GM23338 (cell line): ENCODE measurements around the gene RAD51B. TPM values are rescaled to one million over a fixed set of nuclear protein-coding genes. Genes with fewer than 3 reads are reported as not detected.

ENCODE experiments used
- ATAC-seq: fragments of 200-7000 bp; cut with Tn5 transposase; 3 replicates; pipeline ENCODE4 v1.9.1; 2020
- DNase-seq: peaks from one replicate; pipeline ENCODE4 v3.0.0-alpha.2; 2015; ENCODE audit warnings: low spot score
- H2AFZ ChIP-seq: fragments of 200-600 bp; sonication (generic); 2 replicates; pipeline ENCODE4 v1.8.0; 2016; ENCODE audit warnings: antibody characterized with exemption, mild to moderate bottlenecking, moderate library complexity
- H3F3A ChIP-seq: fragments of 200-600 bp; sonication (generic); replicated peaks from 2 replicates; pipeline ENCODE4 v1.8.0; 2017; ENCODE audit warnings: antibody characterized with exemption, mixed run types, low read depth
- H3K27ac ChIP-seq: fragments of 200-600 bp; sonication (generic); 2 replicates; pipeline ENCODE4 v1.6.1; 2016; ENCODE audit warnings: low read depth
- H3K27me3 ChIP-seq: fragments of 200-600 bp; sonication (generic); 2 replicates; pipeline ENCODE4 v1.8.0; 2016; ENCODE audit warnings: mild to moderate bottlenecking, mixed run types, moderate library complexity; ENCODE audit not compliant: insufficient read depth
- H3K36me3 ChIP-seq: fragments of 200-600 bp; sonication (generic); 2 replicates; pipeline ENCODE4 v1.8.0; 2016; ENCODE audit warnings: mild to moderate bottlenecking; ENCODE audit not compliant: insufficient read depth
- H3K4me1 ChIP-seq: fragments of 200-600 bp; sonication (generic); 2 replicates; pipeline ENCODE4 v1.8.0; 2016; ENCODE audit warnings: mild to moderate bottlenecking, moderate library complexity; ENCODE audit not compliant: insufficient read depth
- H3K4me2 ChIP-seq: fragments of 200-600 bp; sonication (generic); 2 replicates; pipeline ENCODE4 v1.7.1; 2017; ENCODE audit warnings: mixed run types
- H3K4me3 ChIP-seq: fragments of 200-600 bp; sonication (generic); 2 replicates; pipeline ENCODE4 v1.6.1; 2016; ENCODE audit warnings: mixed run types
- H3K79me2 ChIP-seq: fragments of 200-600 bp; sonication (generic); replicated peaks from 2 replicates; pipeline ENCODE4 v1.8.0; 2017; ENCODE audit warnings: mild to moderate bottlenecking; ENCODE audit not compliant: insufficient read depth
- H3K9me2 ChIP-seq: fragments of 200-600 bp; sonication (generic); 2 replicates; pipeline ENCODE4 v1.8.0; 2017; ENCODE audit not compliant: insufficient read depth
- H4K20me1 ChIP-seq: fragments of 200-600 bp; sonication (generic); replicated peaks from 2 replicates; pipeline ENCODE4 v1.8.0; 2017; ENCODE audit warnings: mild to moderate bottlenecking; ENCODE audit not compliant: insufficient read depth
- H3K27ac Mint-ChIP-seq: 2 replicates; pipeline ENCODE4 v1.8.0; 2020; ENCODE audit warnings: inconsistent platforms, mild to moderate bottlenecking, moderate library complexity, mixed read lengths
- H3K27me3 Mint-ChIP-seq: 3 replicates; pipeline ENCODE4 v1.8.0; 2022; ENCODE audit warnings: low read depth, mild to moderate bottlenecking, moderate library complexity, mixed read lengths, inconsistent platforms; ENCODE audit not compliant: insufficient read depth, poor library complexity
- H3K36me3 Mint-ChIP-seq: 3 replicates; pipeline ENCODE4 v1.8.0; 2021; ENCODE audit warnings: low read depth, mild to moderate bottlenecking, inconsistent platforms, moderate library complexity, mixed read lengths
- H3K4me1 Mint-ChIP-seq: 3 replicates; pipeline ENCODE4 v1.8.0; 2020; ENCODE audit warnings: mild to moderate bottlenecking, inconsistent platforms, mixed read lengths
- H3K4me3 Mint-ChIP-seq: 3 replicates; pipeline ENCODE4 v1.8.0; 2021; ENCODE audit warnings: moderate library complexity, mild to moderate bottlenecking, inconsistent platforms, mixed read lengths
- H3K9me3 Mint-ChIP-seq: 3 replicates; pipeline ENCODE4 v1.8.0; 2020; ENCODE audit warnings: moderate library complexity, mild to moderate bottlenecking, inconsistent platforms, mixed read lengths
- CREB1 ChIP-seq: fragments of 250-450 bp; sonication (Bioruptor Pico); IDR thresholded peaks from 2 replicates; pipeline ENCODE4 v1.5.0; 2020; ENCODE audit warnings: low read depth, mild to moderate bottlenecking, moderate library complexity
- CTCF ChIP-seq, 2 experiments: fragments of 200-600 bp in 1 of 2; sonication (generic) in 1 of 2; conservative IDR thresholded peaks; 2 replicates each; pipeline versions ENCODE4 v1.5.1 to v1.6.1; 2016 to 2017; ENCODE audit warnings: antibody characterized with exemption in 2 of 2, low read depth in 2 of 2, mild to moderate bottlenecking in 2 of 2, moderate library complexity in 1 of 2
- EZH2 ChIP-seq: fragments of 200-600 bp; sonication (generic); IDR thresholded peaks from one replicate; pipeline ENCODE4 v1.8.0; 2017; ENCODE audit warnings: antibody characterized with exemption, mild to moderate bottlenecking, low read depth; ENCODE audit not compliant: unreplicated experiment
- EZH2phosphoT487 ChIP-seq: fragments of 200-600 bp; sonication (generic); IDR thresholded peaks from one replicate; pipeline ENCODE4 v1.8.1; 2018; ENCODE audit warnings: antibody characterized with exemption; ENCODE audit not compliant: unreplicated experiment
- JUNB ChIP-seq: IDR thresholded peaks from one replicate; pipeline ENCODE4 v1.6.1; 2016; ENCODE audit warnings: antibody characterized with exemption; ENCODE audit not compliant: unreplicated experiment
- NANOG ChIP-seq: IDR thresholded peaks from 2 replicates; pipeline ENCODE4 v1.6.1; 2016; ENCODE audit warnings: antibody characterized with exemption, borderline replicate concordance
- POLR2AphosphoS5 ChIP-seq: IDR thresholded peaks from 2 replicates; pipeline ENCODE4 v1.6.1; 2016; ENCODE audit warnings: antibody characterized with exemption, low read depth
- REST ChIP-seq: IDR thresholded peaks from one replicate; pipeline ENCODE4 v1.6.1; 2018; ENCODE audit warnings: antibody characterized with exemption; ENCODE audit not compliant: unreplicated experiment
- STAT1 ChIP-seq: IDR thresholded peaks from one replicate; pipeline ENCODE4 v1.6.1; 2016; ENCODE audit warnings: antibody characterized with exemption; ENCODE audit not compliant: unreplicated experiment
- ZNF114 ChIP-seq: fragments of 250-450 bp; sonication (Bioruptor Pico); IDR thresholded peaks from 2 replicates; pipeline ENCODE4 v1.5.0; 2020; ENCODE audit warnings: mild to moderate bottlenecking, moderate library complexity
- ZNF331 ChIP-seq: fragments of 250-450 bp; sonication (Bioruptor Pico); IDR thresholded peaks from 2 replicates; pipeline ENCODE4 v1.5.0; 2020; ENCODE audit warnings: low read depth, mild to moderate bottlenecking, moderate library complexity
- polyA plus RNA-seq: library from polyadenylated mRNA; unstranded; fragments of >200 nt; fragmentation: Nextera tagmentation; extraction: Ambion mirVana; gene quantifications from 2 replicates; pipeline ENCODE4 v1.2.1, GENCODE V29; 2016
- total RNA-seq: library from RNA; depleted of rRNA; stranded (reverse); fragments of >200 nt; shearing (Covaris generic); gene quantifications from 2 replicates; pipeline ENCODE4 v1.2.3, GENCODE V29; 2014
- TF ChIP-seq, protein P1 (sequence below): IDR thresholded peaks from 2 replicates; pipeline ENCODE4 v1.6.1; 2016; ENCODE audit warnings: antibody characterized with exemption
- TF ChIP-seq, protein P2 (sequence below): fragments of 250-450 bp; sonication (Bioruptor Pico); IDR thresholded peaks from 2 replicates; pipeline ENCODE4 v1.5.0; 2020; ENCODE audit warnings: mild to moderate bottlenecking, moderate library complexity

Gene RAD51B
- total and polyA plus RNA-seq, 2 experiments from 2014 or later = 15.7 to 29.1 TPM

DNA sequence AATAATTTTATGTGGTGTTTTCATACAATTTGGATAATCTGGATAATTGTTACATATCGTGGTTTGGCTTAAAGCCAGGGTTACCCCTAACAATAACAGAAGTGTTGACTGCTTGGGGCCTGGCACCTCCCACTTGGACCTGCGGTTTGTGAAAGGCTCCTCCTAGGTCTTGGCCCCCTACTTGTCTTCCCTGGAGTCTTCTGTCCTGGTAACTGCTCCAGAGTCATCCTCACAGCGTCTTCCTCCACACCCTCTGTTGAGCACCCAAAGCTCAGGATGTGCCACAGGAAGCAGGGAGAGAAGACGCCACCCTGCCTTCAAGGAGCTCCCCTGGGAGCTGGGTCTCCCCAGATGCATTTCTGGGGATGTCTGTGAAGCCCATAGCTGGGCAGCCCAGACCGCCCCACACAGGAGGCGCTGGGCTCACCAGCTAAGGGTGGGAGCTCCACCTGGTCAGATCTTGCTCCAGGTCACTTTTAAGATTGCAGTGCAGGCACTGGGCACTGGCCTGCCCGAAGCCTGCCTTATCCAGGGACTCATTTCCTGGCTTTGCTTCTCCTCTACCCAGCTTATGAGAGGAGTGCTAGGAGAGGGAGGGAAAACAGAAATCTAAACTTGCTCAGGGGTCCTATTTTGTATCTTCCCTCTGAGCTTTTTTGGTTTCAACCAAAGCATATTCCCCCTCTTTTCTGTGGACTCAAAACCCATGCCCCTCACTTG lies 875.1 kb downstream of the RAD51B start:
- Mint-ChIP-seq H3K4me3 (no peak overlapping the region), H3K4me1 (peaks cover 20% of the 10 kb centered on the region), H3K36me3 (no peaks in the 10 kb centered on the region), H3K27ac (no peak overlapping the region), H3K9me3 (0 out of 3 replicates have a peak, but pooled peaks cover 6% of the 10 kb centered on the region), H3K27me3 (peaks cover 16% of the 10 kb centered on the region)
- H3F3A ChIP-seq = no peaks in the 10 kb centered on the region
- H3K4me1 ChIP-seq = peaks cover 7% of the 10 kb centered on the region; the same call in 1 of the 2 replicates
- H3K9me2 ChIP-seq = 0 out of 2 replicates have a peak, but pooled peaks cover 8% of the 10 kb centered on the region
- no peak overlapping the region for H2AFZ ChIP-seq
- H3K4me2 ChIP-seq = no peak overlapping the region
- H4K20me1 ChIP-seq = no peaks in the 10 kb centered on the region
- no peak overlapping the region for H3K27ac ChIP-seq
- no peak for ATAC-seq
- no peak overlapping the region for H3K4me3 ChIP-seq
- H3K27me3 ChIP-seq = no peaks in the 10 kb centered on the region
- TF ChIP-seq, protein P1, sequence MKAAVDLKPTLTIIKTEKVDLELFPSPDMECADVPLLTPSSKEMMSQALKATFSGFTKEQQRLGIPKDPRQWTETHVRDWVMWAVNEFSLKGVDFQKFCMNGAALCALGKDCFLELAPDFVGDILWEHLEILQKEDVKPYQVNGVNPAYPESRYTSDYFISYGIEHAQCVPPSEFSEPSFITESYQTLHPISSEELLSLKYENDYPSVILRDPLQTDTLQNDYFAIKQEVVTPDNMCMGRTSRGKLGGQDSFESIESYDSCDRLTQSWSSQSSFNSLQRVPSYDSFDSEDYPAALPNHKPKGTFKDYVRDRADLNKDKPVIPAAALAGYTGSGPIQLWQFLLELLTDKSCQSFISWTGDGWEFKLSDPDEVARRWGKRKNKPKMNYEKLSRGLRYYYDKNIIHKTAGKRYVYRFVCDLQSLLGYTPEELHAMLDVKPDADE = no peak
- TF ChIP-seq CTCF (conservative IDR thresholded peaks at IDR 0.05; ENCODE audit: low read depth in 2 of 2) (no peak), JUNB (no peak), EZH2phosphoT487 (no peak), EZH2 (no peak), POLR2AphosphoS5 (no peak), STAT1 (no peak), ZNF114 (CRISPR knock-in tag) (no peak), REST (no peak), NANOG (no peak), CREB1 (CRISPR knock-in tag) (no peak), ZNF331 (CRISPR knock-in tag) (no peak)
- TF ChIP-seq, protein P2, sequence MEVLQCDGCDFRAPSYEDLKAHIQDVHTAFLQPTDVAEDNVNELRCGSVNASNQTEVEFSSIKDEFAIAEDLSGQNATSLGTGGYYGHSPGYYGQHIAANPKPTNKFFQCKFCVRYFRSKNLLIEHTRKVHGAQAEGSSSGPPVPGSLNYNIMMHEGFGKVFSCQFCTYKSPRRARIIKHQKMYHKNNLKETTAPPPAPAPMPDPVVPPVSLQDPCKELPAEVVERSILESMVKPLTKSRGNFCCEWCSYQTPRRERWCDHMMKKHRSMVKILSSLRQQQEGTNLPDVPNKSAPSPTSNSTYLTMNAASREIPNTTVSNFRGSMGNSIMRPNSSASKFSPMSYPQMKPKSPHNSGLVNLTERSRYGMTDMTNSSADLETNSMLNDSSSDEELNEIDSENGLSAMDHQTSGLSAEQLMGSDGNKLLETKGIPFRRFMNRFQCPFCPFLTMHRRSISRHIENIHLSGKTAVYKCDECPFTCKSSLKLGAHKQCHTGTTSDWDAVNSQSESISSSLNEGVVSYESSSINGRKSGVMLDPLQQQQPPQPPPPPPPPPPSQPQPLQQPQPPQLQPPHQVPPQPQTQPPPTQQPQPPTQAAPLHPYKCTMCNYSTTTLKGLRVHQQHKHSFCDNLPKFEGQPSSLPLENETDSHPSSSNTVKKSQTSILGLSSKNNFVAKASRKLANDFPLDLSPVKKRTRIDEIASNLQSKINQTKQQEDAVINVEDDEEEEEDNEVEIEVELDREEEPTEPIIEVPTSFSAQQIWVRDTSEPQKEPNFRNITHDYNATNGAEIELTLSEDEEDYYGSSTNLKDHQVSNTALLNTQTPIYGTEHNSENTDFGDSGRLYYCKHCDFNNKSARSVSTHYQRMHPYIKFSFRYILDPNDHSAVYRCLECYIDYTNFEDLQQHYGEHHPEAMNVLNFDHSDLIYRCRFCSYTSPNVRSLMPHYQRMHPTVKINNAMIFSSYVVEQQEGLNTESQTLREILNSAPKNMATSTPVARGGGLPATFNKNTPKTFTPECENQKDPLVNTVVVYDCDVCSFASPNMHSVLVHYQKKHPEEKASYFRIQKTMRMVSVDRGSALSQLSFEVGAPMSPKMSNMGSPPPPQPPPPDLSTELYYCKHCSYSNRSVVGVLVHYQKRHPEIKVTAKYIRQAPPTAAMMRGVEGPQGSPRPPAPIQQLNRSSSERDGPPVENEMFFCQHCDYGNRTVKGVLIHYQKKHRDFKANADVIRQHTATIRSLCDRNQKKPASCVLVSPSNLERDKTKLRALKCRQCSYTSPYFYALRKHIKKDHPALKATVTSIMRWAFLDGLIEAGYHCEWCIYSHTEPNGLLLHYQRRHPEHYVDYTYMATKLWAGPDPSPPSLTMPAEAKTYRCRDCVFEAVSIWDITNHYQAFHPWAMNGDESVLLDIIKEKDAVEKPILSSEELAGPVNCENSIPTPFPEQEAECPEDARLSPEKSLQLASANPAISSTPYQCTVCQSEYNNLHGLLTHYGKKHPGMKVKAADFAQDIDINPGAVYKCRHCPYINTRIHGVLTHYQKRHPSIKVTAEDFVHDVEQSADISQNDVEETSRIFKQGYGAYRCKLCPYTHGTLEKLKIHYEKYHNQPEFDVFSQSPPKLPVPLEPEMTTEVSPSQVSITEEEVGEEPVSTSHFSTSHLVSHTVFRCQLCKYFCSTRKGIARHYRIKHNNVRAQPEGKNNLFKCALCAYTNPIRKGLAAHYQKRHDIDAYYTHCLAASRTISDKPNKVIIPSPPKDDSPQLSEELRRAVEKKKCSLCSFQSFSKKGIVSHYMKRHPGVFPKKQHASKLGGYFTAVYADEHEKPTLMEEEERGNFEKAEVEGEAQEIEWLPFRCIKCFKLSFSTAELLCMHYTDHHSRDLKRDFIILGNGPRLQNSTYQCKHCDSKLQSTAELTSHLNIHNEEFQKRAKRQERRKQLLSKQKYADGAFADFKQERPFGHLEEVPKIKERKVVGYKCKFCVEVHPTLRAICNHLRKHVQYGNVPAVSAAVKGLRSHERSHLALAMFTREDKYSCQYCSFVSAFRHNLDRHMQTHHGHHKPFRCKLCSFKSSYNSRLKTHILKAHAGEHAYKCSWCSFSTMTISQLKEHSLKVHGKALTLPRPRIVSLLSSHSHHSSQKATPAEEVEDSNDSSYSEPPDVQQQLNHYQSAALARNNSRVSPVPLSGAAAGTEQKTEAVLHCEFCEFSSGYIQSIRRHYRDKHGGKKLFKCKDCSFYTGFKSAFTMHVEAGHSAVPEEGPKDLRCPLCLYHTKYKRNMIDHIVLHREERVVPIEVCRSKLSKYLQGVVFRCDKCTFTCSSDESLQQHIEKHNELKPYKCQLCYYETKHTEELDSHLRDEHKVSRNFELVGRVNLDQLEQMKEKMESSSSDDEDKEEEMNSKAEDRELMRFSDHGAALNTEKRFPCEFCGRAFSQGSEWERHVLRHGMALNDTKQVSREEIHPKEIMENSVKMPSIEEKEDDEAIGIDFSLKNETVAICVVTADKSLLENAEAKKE = no peak
- no peaks in the 10 kb centered on the region for H3K79me2 ChIP-seq
- no peaks in the 10 kb centered on the region for H3K36me3 ChIP-seq
- no peak for DNase-seq
